ENCODE results near the gene PPP2R2C. TPM values are rescaled to one million over a fixed set of nuclear protein-coding genes. Genes with fewer than 3 reads are reported as not detected.

Gene PPP2R2C
- total RNA-seq, 2 experiments from 2014 or later = not detected

GRCh38 chr4:6281436-6282313 is 190.7 kb downstream of the PPP2R2C start:
- peaks cover 8% of the 10 kb centered on the region for H3K4me1 Mint-ChIP-seq (ENCODE audit: low read depth)
- H3K27me3 Mint-ChIP-seq (ENCODE audit: low read depth) = no peaks in the 10 kb centered on the region
- H3K4me3 Mint-ChIP-seq = no peak overlapping the region
- H3K9me3 Mint-ChIP-seq = no peaks in the 10 kb centered on the region
- no peaks in the 10 kb centered on the region for H3K36me3 Mint-ChIP-seq (ENCODE audit: low read depth)
- intact Hi-C loops (cut with micrococcal nuclease) = no loop called here
- H3K27ac Mint-ChIP-seq = no peak overlapping the region
- CTCF ChIA-PET = interaction anchor here (0.8 kb wide), 1 partner anchor 32 kb away, joined by 5 read pairs; no protein-coding TSS in a partner anchor
- DNase-seq = no peak

- no peak overlapping the region for H3K27ac Mint-ChIP-seq
- intact Hi-C loops (cut with micrococcal nuclease) = no loop called here
- CTCF ChIA-PET = no interaction called here
- peaks cover 8% of the 10 kb centered on the region for H3K4me1 Mint-ChIP-seq (ENCODE audit: low read depth)
- no peaks in the 10 kb centered on the region for H3K27me3 Mint-ChIP-seq (ENCODE audit: low read depth)
- H3K9me3 Mint-ChIP-seq = no peaks in the 10 kb centered on the region
- no peak for DNase-seq
- no peaks in the 10 kb centered on the region for H3K36me3 Mint-ChIP-seq (ENCODE audit: low read depth)
- no peak overlapping the region for H3K4me3 Mint-ChIP-seq
These were observed 191.9 kb downstream of the PPP2R2C start for GRCh38 chr4:6280365-6280996.

- Mint-ChIP-seq H3K27ac (no peak overlapping the region), H3K9me3 (no peaks in the 10 kb centered on the region), H3K36me3 (ENCODE audit: low read depth) (no peaks in the 10 kb centered on the region), H3K27me3 (ENCODE audit: low read depth) (no peaks in the 10 kb centered on the region), H3K4me1 (ENCODE audit: low read depth) (peaks cover 8% of the 10 kb centered on the region), H3K4me3 (no peak overlapping the region)
- DNase-seq = no peak
- intact Hi-C loops (cut with micrococcal nuclease) = no loop called here
- CTCF ChIA-PET = no interaction called here
These were observed 192.7 kb downstream of the PPP2R2C start for GRCh38 chr4:6279582-6280289.

GRCh38 chr4:6278801-6279197 is 193.6 kb downstream of the PPP2R2C start:
- CTCF ChIA-PET = interaction anchor here (1.0 kb wide), 1 partner anchor 28 kb away, joined by 3 read pairs; no protein-coding TSS in a partner anchor
- no peak for DNase-seq
- H3K9me3 Mint-ChIP-seq = no peaks in the 10 kb centered on the region
- H3K27ac Mint-ChIP-seq = no peak overlapping the region
- H3K36me3 Mint-ChIP-seq (ENCODE audit: low read depth) = no peaks in the 10 kb centered on the region
- no peaks in the 10 kb centered on the region for H3K27me3 Mint-ChIP-seq (ENCODE audit: low read depth)
- intact Hi-C loops (cut with micrococcal nuclease) = no loop called here
- H3K4me3 Mint-ChIP-seq = no peak overlapping the region
- H3K4me1 Mint-ChIP-seq (ENCODE audit: low read depth) = peaks cover 8% of the 10 kb centered on the region

- Mint-ChIP-seq H3K27me3 (ENCODE audit: low read depth) (no peaks in the 10 kb centered on the region), H3K4me3 (no peak overlapping the region), H3K4me1 (ENCODE audit: low read depth) (peaks cover 8% of the 10 kb centered on the region), H3K27ac (no peak overlapping the region), H3K36me3 (ENCODE audit: low read depth) (no peaks in the 10 kb centered on the region), H3K9me3 (no peaks in the 10 kb centered on the region)
- CTCF ChIA-PET = interaction anchor here (0.7 to 1.0 kb wide), 2 partner anchors 27 kb away, joined by 3 read pairs; no protein-coding TSS in a partner anchor
- intact Hi-C loops (cut with micrococcal nuclease) = no loop called here
- no peak for DNase-seq
These were observed 194.2 kb downstream of the PPP2R2C start for GRCh38 chr4:6277935-6278800.

- no peaks in the 10 kb centered on the region for H3K9me3 Mint-ChIP-seq
- intact Hi-C loops (cut with micrococcal nuclease) = no loop called here
- no peak for DNase-seq
- CTCF ChIA-PET = interaction anchor here (0.7 kb wide), 1 partner anchor 26 kb away, joined by 3 read pairs; no protein-coding TSS in a partner anchor
- H3K4me1 Mint-ChIP-seq (ENCODE audit: low read depth) = peaks cover 8% of the 10 kb centered on the region
- no peak overlapping the region for H3K27ac Mint-ChIP-seq
- H3K27me3 Mint-ChIP-seq (ENCODE audit: low read depth) = no peaks in the 10 kb centered on the region
- H3K4me3 Mint-ChIP-seq = no peak overlapping the region
- H3K36me3 Mint-ChIP-seq (ENCODE audit: low read depth) = no peaks in the 10 kb centered on the region
These were observed 195.1 kb downstream of the PPP2R2C start for GRCh38 chr4:6277139-6277802.

GRCh38 chr4:6275898-6276806 is 196.3 kb downstream of the PPP2R2C start:
- no peak overlapping the region for H3K4me3 Mint-ChIP-seq
- intact Hi-C loops (cut with micrococcal nuclease) = no loop called here
- H3K27me3 Mint-ChIP-seq (ENCODE audit: low read depth) = peaks cover 2% of the 10 kb centered on the region

GRCh38 chr4:6275351-6275750 is 197.1 kb downstream of the PPP2R2C start:
- H3K4me1 Mint-ChIP-seq (ENCODE audit: low read depth) = peaks cover 11% of the 10 kb centered on the region
- intact Hi-C loops (cut with micrococcal nuclease) = no loop called here
- CTCF ChIA-PET = no interaction called here

More at GRCh38 chr4:6275898-6276806, 196.3 kb downstream of the PPP2R2C start:
- Mint-ChIP-seq H3K36me3 (ENCODE audit: low read depth) (no peaks in the 10 kb centered on the region), H3K9me3 (no peaks in the 10 kb centered on the region), H3K4me1 (ENCODE audit: low read depth) (peaks cover 8% of the 10 kb centered on the region), H3K27ac (no peak overlapping the region)
- CTCF ChIA-PET = no interaction called here
- DNase-seq = no peak

GRCh38 chr4:6273661-6273990 is 198.8 kb downstream of the PPP2R2C start:
- Mint-ChIP-seq H3K9me3 (no peaks in the 10 kb centered on the region), H3K4me3 (no peak overlapping the region), H3K36me3 (ENCODE audit: low read depth) (no peaks in the 10 kb centered on the region), H3K27ac (no peak overlapping the region), H3K4me1 (ENCODE audit: low read depth) (peaks cover 13% of the 10 kb centered on the region), H3K27me3 (ENCODE audit: low read depth) (peaks cover 2% of the 10 kb centered on the region)
- intact Hi-C loops (cut with micrococcal nuclease) = no loop called here
- CTCF ChIA-PET = interaction anchor here (0.8 kb wide), 1 partner anchor 24 kb away, joined by 3 read pairs; no protein-coding TSS in a partner anchor
- no peak for DNase-seq

More at GRCh38 chr4:6275351-6275750, 197.1 kb downstream of the PPP2R2C start:
- no peaks in the 10 kb centered on the region for H3K9me3 Mint-ChIP-seq
- H3K4me3 Mint-ChIP-seq = no peak overlapping the region
- H3K36me3 Mint-ChIP-seq (ENCODE audit: low read depth) = no peaks in the 10 kb centered on the region
- peaks cover 2% of the 10 kb centered on the region for H3K27me3 Mint-ChIP-seq (ENCODE audit: low read depth)
- H3K27ac Mint-ChIP-seq = no peak overlapping the region
- no peak for DNase-seq

- no peak overlapping the region for H3K27ac Mint-ChIP-seq
- H3K9me3 Mint-ChIP-seq = no peaks in the 10 kb centered on the region
- H3K4me1 Mint-ChIP-seq (ENCODE audit: low read depth) = peaks cover 10% of the 10 kb centered on the region
- peaks cover 2% of the 10 kb centered on the region for H3K27me3 Mint-ChIP-seq (ENCODE audit: low read depth)
- H3K36me3 Mint-ChIP-seq (ENCODE audit: low read depth) = no peaks in the 10 kb centered on the region
- intact Hi-C loops (cut with micrococcal nuclease) = no loop called here
- no peak overlapping the region for H3K4me3 Mint-ChIP-seq
- DNase-seq = no peak
- CTCF ChIA-PET = interaction anchor here (0.8 to 2.5 kb wide), 3 partner anchors 23 to 59 kb away, joined by 3 to 9 read pairs (median 5); no protein-coding TSS in a partner anchor
These were observed 199.4 kb downstream of the PPP2R2C start for GRCh38 chr4:6272863-6273660.

Measured in activated naive CD4-positive, alpha-beta T cell treated with anti-CD3 and anti-CD28 coated beads for 36 hours (primary cell).